Body of pancreas (tissue), 4 donors: ENCODE results near the gene STARD9.

ENCODE experiments used
- CTCF ChIP-seq, 7 experiments: fragments of 450-650 bp in 4 of 7; fragments of 200-600 bp in 3 of 7; sonication (generic) in 3 of 7; IDR thresholded peaks; one replicate each; pipeline ENCODE4 v1.5.1; 2016 to 2019; ENCODE audit warnings: antibody characterized with exemption in 7 of 7
- POLR2A ChIP-seq, 3 donors: fragments of 450-650 bp; IDR thresholded peaks; one replicate each; pipeline ENCODE4 v1.6.1; 2016; ENCODE audit warnings: antibody characterized with exemption in 3 of 3, mild to moderate bottlenecking in 2 of 3

- TF ChIP-seq CTCF (IDR thresholded peaks at IDR 0.05) (no peak), POLR2A (IDR thresholded peaks at IDR 0.05) (no peak)
These were observed 137.2 kb downstream of the STARD9 start for GRCh38 chr15:42712584-42712983.
